HL-60 (cell line): Measurements from ENCODE around the gene DGCR8.

Experiments used
- CTCF ChIP-seq: IDR thresholded peaks from one replicate; pipeline ENCODE4 v1.5.1; 2011; ENCODE audit warnings: low read length, control low read depth, inconsistent platforms; ENCODE audit not compliant: insufficient read depth
- POLR2AphosphoS5 ChIP-seq: IDR thresholded peaks from 2 replicates; pipeline ENCODE4 v1.6.1; 2012; ENCODE audit warnings: low read depth

GRCh38 chr22:20037419-20037818 is 42.6 kb upstream of the DGCR8 start:
- TF ChIP-seq CTCF (no peak), POLR2AphosphoS5 (no peak)
